CD4-positive, alpha-beta T cell treated with Interferon alpha-2 for 1 hour (primary cell): ENCODE data around the gene CACNG8.

Experiments used
- DNase-seq, 2 donors: peaks; one replicate each; pipeline ENCODE4 v3.0.0-alpha.2; 2020 to 2022

Gene CACNG8

DNA sequence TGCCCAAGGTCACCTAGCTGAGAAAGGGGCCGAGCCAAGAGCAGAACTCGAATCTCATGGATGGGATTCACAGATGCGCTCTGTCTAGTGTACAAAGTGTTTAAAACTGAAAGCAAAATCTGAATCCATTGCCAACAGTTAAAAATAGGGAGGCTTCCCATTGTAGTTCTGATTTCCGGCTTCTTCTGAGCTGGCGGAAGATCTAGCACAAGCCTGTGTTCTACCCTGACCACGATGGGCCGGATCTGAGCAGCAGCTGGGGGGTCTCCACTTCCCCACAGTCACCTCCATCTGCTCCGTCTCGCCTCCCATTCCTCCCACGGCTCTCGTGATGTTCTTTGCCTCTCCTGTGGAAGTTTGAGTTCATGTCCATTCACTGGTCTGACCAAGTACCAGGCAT lies 2.4 kb downstream of the CACNG8 start:
- DNase-seq: no peak

DNA sequence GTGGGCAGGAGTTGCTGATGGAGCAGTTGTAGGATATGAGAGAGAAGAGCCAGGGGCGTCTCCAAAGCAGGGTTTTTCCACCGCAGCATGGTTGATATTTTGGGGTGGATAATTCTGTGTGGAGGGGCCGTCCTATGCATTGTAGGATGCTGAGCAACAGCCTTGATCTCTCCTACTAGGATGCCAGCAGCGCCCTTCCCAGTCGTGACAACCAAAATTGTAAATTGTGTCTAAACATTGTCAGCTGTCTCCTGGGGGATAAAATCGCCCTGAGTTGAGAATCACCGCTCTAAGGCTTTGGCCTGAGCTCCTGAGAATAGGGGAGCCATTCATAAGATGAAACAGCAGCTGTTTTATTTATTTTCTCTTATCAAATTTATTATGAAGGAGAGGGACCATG lies 4.2 kb downstream of the CACNG8 start:
- DNase-seq: no peak

DNA sequence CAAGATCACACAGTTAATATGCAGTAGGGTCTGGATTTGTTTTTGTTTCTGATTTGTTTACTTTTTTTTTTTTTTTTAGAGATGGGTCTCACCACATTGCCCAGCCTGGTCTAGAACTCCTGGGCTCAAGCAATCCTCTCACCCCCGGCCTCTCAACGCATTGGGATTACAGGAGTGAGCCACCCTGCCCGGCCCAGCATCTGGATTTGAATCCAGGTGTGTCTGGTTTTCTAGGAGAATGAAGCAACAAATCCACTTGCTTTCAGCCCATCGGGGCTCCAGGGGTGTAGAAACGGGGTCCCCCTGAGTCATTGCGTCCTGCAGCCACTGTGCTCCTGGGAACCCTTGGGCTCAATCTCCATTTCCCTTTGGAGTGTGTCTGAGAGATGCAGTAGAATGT lies 6.6 kb downstream of the CACNG8 start:
- DNase-seq: no peak

DNA sequence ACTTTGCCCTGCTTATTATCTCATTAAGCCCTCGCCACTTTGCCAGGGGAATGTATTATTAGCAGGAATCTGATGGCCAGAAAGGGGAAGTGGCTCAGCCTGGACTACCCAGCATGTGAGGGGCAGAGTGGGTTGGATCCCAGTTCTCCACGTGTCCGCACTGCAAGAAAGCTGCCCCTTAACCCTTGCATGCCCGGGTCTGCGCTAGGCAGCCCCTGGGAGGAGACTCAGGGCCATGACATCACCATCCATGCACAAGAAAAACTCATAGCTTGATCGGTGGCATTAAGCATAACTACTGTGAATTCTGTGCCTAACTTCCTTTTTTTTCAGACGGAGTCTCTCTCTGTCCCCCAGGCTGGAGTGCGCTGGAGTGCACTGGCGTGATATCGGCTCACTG lies 8.9 kb downstream of the CACNG8 start:
- no peak for DNase-seq

DNA sequence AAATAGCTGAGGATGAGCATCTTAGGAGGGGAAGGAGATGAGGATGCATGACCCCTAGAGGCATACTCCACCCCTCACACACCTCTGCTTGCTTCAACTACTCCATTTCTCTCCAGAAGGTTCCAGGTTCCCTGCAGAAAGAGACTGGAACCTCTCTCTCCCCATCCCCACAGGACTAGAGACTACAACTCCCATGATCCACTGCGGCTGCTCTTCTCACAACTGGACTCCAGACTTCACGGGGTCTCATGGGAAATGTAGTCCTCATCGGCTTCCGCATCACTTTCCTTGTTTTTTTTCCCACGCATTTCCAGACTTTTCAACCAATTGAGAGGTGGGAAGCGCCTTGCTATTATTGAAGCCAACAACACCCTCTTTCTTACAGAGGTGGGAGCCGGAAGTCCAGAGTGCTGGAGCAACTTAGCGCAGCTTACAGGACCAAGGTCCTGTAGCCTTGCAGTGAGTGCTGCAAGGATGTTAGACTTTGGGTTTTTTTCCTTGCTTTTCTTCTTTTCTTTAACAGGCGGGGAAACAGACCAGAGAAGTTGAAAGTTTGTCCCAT lies 14.8 kb downstream of the CACNG8 start:
- peak; percentile 72 to 77 for DNase-seq

DNA sequence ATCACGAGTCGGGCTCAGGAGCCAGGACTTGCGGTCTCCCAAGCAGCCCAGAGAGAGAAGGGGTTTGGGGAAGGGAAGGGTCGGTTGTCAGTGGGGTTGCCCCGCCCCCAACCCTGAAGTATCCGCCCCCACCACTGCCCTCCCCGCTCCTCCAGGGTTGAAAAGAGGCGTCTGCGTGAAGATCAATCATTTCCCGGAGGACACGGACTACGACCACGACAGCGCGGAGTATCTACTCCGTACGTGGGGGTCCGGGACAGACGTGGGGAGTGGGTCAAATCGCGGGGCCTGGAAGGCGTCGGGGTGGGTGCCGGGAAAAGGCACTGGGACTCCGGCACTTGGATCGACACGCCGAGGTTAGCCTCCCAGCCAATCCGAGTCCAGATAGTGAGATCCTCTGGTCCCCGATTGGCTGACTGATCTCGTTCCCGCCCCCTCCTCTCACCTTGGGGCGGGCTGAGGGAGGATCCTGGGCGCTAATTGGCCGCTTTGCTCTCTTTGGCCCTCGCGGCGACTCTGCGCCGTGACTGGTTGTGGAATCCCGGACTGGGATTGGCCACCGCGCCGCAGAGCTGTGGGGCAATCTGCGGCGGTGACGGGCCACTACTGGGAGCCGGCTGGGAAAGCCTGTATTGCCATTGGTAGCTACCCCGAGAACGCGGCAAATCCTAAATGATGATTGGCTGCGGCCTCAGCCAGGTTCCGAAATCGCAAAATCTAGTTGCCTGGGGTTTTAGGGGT lies 15.4 kb downstream of the CACNG8 start:
- DNase-seq: peak; percentile 47 to 68

DNA sequence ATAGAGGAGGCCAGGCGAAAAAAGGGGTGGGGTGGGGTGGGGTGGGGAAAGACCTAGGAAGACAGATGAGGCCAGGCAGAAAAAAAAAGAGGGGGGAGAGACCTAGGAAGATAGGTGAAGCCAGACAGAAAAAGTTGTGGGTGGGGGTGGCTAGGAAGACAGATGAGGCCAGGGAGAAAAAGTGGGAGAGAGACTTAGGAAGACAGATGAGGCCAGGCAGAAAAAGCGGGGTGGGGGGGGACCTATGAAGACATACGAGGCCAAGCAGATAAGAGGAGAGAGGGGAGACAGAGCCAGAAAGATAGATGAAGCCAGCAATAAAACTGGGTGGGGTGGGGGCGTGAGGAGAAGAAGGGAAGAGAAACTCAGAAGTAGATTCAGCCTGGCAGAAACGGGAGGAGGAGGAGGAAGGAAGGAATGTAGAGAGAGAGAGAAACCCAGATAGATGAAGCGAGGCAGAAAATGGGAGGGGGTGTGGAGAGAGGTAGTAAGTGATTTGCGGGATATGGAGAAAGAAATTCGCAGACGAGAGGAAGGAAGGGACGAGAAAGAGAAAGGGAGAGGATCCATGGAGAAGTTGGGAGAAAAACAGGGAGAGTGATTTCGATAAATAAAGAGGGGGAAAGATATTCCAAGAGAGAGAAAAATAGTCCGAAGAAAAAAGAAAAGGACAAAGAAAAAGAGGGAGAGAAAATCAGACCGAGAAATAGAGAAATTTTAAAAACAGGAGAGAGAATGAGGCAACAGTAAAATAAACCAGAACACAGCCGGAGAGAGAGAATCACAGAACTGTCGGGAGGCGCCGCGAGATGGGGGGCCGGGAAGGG lies 16.5 kb downstream of the CACNG8 start:
- DNase-seq: no peak

DNA sequence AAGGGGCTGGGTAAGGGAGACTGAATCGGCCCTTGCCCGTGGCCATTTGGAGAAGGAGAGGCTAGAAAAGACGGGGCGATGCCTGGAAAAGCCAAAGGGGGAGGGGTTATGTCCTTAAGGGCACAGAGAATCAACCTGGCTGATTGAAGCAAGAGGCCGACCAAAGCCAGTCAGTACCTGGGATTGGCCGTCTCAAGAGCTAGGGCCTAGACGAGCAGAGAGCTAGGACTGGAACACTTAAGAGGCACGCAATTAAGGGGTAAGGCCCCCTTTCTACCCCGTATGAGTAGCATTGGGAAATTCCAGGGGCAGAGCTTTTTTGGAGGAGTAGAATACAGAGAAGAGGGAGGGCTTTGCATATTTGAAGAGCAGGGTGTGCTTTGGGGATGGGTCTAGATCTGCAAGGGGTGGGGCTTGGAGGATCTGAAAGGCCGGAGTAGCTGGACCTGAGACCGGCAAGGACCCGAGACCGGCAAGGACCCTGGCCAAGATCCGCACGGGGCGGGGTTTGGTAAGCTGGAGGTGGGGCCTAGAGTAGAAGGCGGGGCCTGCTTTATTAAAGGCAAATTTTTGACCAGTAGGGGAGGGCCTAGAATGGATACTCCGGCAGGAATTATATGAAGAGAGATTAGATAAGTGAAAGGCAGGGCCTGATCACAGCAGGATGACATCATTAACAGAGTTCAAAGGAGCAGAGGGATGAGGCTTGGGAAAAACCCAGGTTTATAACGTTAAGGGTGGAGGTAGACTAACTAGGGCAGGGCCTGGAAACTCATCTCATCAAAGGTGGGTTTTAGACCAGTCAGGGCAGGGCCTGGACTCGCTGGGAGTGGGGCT lies 18.0 kb downstream of the CACNG8 start:
- no peak for DNase-seq

DNA sequence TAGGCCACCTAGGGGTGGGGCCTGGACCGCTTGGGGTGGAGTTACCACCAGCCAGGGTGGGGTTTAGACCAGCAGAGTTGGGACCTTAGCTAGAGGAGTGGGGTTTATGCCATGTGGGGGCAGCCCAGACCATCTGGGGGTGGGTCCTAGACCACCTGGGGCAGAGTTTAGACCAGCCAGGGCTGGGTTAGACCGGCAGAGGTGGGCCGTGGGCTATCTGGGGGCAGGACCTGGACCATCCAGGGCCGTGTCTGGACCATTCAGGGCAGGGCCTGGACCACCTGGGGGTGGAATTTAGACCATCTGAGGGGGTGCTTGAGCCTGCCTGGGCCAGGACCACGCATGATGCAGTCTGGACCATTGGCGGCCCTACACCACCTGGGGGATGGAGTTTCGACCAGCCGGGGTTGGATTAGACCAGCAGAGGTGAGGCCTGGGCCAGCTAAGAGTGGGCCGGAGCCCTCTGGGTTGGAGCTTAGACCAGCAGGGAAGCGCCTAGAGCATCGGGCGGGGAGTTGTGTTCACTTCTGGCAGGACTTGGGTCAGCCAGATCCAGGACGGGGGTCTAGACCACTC lies 18.7 kb downstream of the CACNG8 start:
- DNase-seq: no peak

DNA sequence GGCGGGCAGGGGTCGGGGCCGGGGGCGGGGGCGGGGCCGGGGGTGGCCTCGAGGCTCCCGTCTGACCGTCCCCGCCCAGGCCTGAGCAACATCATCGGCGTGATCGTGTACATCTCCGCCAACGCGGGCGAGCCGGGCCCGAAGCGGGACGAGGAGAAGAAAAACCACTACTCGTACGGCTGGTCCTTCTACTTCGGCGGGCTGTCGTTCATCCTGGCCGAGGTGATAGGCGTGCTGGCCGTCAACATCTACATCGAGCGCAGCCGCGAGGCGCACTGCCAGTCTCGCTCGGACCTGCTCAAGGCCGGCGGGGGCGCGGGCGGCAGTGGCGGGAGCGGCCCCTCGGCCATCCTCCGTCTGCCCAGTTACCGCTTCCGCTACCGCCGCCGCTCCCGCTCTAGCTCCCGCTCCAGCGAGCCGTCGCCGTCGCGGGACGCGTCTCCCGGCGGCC lies 19.3 kb downstream of the CACNG8 start:
- no peak for DNase-seq

DNA sequence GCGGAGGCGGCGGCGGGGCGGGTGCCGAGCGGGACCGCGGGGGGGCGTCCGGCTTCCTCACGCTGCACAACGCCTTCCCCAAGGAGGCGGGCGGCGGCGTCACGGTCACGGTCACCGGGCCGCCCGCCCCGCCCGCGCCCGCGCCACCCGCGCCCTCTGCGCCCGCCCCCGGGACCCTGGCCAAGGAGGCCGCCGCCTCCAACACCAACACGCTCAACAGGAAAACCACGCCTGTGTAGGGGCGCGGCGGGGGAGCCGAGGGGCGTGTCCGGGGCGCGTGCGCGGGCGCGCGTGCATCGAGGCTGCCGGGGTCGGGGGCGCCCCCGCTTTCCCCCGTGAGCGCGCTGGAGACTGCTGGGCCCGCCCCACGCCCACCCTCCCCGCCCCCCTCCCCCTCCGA lies 19.9 kb downstream of the CACNG8 start:
- peak; percentile 23 to 31 for DNase-seq

DNA sequence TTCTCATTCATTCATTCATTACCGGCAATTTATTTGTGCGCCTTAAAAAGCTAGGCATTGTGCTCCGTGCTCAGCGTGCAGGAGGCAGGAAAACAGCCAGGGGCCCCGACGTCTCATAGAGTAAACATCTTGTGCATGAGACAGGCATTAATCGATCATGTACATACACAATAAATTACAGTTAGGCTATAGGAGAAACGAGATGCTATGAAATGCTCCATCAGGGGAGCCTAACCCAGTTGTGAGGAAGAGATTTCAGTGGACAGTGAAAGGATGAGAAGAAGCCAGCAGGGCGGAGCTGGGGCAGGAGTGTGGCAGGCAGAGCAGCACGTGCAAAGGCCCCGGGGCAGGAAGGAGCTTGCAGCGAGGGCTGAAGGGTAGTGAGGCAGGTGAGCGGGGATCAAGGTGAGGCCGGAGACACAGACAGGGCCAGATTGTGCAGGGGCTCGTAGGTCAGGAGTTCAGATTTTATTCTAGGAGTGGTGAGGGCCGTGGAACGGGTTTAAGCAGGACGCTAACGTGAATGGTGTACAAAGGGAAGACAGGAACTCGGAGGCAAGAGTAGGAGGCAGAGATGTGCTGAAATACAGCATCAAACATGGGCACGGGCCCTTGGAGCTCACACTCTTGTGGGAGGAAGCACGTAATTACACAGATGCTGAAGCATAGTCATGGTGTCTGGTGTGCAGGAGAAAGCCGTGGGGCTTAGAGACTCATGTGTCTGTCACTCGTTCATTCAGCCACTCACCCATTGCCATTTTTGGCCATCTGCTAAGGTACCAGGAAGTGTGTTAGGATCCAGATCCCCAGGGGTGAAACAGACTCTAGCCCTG lies 20.9 kb downstream of the CACNG8 start:
- no peak for DNase-seq

DNA sequence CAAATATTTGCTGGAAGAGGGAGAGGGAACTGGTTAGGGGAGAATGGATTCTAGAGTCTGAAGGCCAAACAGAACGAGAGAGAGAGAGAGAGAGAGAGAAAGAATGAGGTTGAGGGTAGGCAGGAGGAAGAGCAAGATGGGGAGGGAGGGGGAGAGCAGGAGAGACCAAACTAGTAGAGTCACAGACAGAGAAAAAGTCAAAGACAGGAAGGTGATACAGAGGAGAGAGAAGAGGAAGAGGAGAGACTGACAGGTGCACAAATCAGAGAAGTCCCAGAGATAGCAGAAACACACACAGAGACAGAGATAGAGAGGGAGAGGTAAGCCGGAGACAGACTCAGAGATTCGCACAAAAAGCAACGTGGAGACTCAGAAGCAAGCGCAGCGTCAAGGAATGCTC lies 23.1 kb downstream of the CACNG8 start:
- no peak for DNase-seq

DNA sequence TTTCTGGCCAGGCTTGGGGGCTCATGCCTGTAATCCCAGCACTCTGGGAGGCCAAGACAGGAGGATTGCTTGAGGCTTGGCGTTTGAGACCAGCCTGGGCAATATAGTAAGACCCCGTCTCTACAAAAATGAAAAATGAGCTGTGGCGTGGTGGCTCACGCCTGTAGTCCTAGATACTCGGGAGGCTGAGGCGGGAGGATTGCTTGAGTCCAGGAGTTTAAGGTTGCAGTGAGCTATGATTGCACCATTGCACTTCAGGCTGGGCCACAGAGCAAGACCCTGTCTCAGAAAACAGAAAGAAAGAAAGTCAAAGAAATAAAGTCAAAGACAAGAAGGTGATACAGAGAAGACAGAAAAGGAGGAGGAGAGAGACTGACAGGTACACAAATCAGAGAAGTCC lies 26.2 kb downstream of the CACNG8 start:
- DNase-seq: no peak

DNA sequence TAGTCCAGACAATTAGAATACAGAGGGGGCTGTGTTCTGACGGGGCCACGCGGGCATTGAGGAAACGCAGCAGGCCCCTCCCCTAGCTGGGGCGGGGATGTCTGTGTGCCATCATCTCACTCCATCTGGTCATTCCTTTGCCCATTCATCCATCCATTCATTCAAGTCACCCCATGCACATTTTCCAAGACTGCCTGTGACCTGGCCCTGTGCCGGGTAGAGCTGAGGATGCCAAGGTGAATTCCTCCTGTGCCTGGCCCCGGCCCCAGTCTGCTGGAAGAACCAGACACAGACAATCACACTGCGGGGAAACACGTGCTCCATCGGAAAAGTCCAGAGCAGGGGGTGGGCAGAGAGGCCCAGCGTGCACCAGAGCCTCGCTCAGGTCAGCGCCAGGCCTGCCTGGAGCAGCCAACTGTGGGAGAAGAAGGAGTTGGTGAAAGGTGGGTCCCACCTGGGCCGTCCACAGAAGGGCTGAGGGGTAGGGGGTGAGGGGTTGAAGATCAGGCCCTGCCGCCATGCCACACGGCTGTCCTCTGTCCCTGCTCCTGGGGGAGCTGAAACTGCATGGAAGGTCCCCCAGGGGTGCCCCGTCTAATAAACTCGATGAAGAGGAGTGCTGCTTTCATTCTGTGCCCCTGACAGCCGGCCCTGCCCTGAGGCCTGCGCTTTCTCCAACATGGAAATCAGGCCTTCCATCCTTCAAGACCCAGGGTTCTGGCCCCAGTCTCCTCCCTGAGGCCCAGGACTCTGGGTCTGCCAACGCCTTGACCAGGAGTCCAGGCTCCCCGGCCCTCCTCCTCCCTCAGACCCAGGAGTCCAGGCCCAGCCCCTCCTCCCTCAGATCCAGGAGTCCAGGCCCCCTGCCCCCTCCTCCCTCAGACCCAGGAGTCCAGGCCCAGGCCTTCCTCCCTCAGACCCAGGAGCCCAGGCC lies 27.1 kb downstream of the CACNG8 start:
- DNase-seq: no peak

DNA sequence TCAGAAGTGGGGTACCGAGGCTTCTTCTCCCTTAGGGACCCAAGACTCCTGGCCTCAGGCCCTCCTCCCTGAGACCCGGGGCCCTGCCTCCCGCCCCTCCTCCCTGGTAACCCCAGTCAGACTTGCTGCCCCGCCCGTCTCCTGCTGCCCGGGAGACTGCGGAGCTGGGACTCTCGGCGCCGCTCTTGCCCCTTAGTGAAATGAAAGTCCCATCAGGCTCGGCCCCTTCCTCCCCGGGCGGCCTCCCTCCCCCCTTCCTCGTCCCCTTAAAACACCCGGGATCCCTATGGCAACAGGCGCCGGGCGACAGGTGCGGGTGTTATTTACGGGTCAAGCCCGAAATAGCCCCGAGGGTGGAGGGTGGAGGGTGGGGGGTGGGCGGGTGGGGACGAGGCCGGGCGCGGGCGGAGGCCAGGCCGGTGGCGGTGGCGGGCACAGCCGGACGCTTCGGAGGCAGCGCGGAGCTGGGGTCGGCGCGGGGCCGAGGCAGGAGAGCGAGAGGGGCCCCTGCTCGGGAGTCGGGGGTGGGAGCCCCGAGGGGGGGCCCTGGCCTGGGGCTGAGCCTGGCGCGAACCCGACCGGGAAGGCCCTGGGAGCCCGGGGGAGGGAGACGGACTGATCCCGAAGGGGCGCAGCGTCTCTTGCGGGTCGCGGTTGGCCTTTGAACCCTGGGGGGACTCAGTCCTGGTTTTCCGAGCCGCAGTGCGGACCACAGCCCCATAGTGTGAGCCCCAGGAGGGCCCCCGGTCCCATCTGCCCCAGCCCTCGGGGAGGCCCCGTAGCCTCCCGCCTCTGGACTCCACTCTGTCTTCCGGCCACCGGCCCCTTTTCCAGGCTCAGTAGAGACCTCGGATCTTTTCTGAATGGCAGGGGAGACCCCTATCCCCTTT lies 28.7 kb downstream of the CACNG8 start, which contains the start of gene CACNG6:
Gene CACNG6 (plus strand): TSS at position 414 of the 890 bp plus-strand sequence. CDS start 1,241 bp downstream, outside the sequence.
- peak in 1 of 2 donors; percentile 15 for DNase-seq

DNA sequence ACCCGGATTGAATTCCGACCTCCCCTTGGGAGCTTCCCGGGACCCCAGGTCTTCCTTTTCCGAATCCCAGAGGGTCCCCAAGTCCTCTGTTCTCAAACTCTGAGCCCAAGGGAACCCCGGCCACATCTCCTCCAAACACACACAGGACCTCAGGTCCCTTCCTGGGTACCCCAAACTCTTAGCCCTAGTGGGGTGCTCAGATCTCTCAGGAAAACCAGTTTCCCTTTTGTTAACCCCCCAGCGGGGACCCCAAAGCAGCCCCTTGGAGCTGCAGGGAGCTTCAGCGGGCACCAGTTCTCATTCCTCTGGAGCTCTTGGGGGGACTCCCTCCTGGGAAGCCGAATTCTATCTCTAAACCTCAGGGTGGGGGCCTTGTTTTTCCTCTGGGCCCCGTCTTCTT lies 29.5 kb downstream of the CACNG8 start:
- DNase-seq: no peak

DNA sequence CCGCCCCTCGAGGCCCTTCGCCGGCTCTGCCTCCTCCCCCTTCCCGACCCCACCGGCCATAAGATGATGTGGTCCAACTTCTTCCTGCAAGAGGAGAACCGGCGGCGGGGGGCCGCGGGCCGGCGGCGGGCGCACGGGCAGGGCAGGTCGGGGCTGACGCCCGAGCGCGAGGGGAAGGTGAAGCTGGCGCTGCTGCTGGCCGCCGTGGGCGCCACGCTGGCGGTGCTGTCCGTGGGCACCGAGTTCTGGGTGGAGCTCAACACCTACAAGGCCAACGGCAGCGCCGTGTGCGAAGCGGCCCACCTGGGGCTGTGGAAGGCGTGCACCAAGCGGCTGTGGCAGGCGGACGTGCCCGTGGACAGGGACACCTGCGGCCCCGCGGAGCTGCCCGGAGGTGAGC lies 30.1 kb downstream of the CACNG8 start:
- no peak for DNase-seq

DNA sequence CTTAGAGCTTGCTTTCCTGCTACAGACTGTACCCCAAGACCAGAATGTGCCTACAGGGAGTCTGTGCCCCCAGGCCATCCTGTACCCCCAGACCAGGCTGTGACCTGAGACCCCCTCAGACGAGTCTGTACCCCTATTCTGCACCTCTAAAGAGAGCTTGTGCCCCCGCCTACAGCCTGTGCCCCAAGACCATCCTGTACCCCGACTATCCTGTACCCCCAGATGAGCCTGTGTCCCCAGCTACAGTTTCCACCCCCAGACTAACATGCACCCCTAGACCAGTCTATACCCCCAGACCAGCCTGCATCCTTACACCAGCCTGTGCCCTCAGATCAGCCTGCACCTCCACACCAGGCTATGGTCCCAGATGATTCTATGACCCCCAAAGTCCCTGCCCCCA lies 30.7 kb downstream of the CACNG8 start:
- DNase-seq: no peak
